ENCODE results near the gene SGTA. TPM values are rescaled to one million over a fixed set of nuclear protein-coding genes. Genes with fewer than 3 reads are reported as not detected.

Gene SGTA
- total and polyA plus RNA-seq, 2 of the 8 experiments (the other 6 are each of a cell fraction or from before 2014, with no cell fraction given), result 86.8 to 130 TPM

- no peak for TF ChIP-seq SAP30 (IDR thresholded peaks at IDR 0.05; ENCODE audit: insufficient read depth, insufficient replicate concordance, low read length)
- TF ChIP-seq, protein P1, sequence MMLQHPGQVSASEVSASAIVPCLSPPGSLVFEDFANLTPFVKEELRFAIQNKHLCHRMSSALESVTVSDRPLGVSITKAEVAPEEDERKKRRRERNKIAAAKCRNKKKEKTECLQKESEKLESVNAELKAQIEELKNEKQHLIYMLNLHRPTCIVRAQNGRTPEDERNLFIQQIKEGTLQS (IDR thresholded peaks at IDR 0.05; ENCODE audit: insufficient read depth, low read depth, low read length), result no peak
- TF ChIP-seq RFX5 (IDR thresholded peaks at IDR 0.05; ENCODE audit: borderline replicate concordance, low read depth, low read length), result no peak
Measured at GRCh38 chr19:2816641-2817040, 33.6 kb upstream of the SGTA start (continued).

All from H1 (cell line).